K562 (cell line): Measurements from ENCODE around the gene NIPBL. TPM values are rescaled to one million over a fixed set of nuclear protein-coding genes. Genes with fewer than 3 reads are reported as not detected.
A peak's percentile ranks its signal among the peaks of the same experiment; 100 is the strongest.

Experiments
- ARHGAP35 ChIP-seq: fragments of 450-650 bp; IDR thresholded peaks from 2 replicates; pipeline ENCODE4 v1.6.1; 2018; ENCODE audit not compliant: partially characterized antibody
- CCNT2 ChIP-seq: IDR thresholded peaks from 2 replicates; pipeline ENCODE4 v1.6.1; 2011; ENCODE audit warnings: borderline replicate concordance, low read depth, mild to moderate bottlenecking, moderate library complexity, mixed read lengths, low read length; ENCODE audit not compliant: insufficient read length; ENCODE audit errors: extremely low read depth
- CHCHD3 ChIP-seq: fragments of 250-450 bp; sonication (Bioruptor Pico); IDR thresholded peaks from 2 replicates; pipeline ENCODE4 v2.1.2; 2022; ENCODE audit warnings: mild to moderate bottlenecking
- CREBBP ChIP-seq: IDR thresholded peaks from one replicate; pipeline ENCODE4 v1.6.1; 2012; ENCODE audit warnings: low read depth, mild to moderate bottlenecking, control low read depth, inconsistent platforms, low read length
- CREM ChIP-seq: IDR thresholded peaks from 2 replicates; pipeline ENCODE4 v1.6.1; 2014; ENCODE audit warnings: antibody characterized with exemption, low read depth
- DNMT1 ChIP-seq: fragments of 450-650 bp; IDR thresholded peaks from 2 replicates; pipeline ENCODE4 v1.6.1; 2016; ENCODE audit warnings: antibody characterized with exemption, mild to moderate bottlenecking
- ELF4 ChIP-seq: fragments of 450-650 bp; formaldehyde crosslinking; IDR thresholded peaks from 2 replicates; pipeline ENCODE4 v1.4.0; 2022; ENCODE audit warnings: missing genetic modification characterization
- FOXJ2 ChIP-seq: fragments of 200-800 bp; sonication (Bioruptor generic); IDR thresholded peaks from 2 replicates; pipeline ENCODE4 v1.6.1; 2016; ENCODE audit warnings: missing genetic modification characterization, missing compliant biosample characterization
- FOXJ3 ChIP-seq: sonication (generic); formaldehyde crosslinking; IDR thresholded peaks from 2 replicates; pipeline ENCODE4 v1.4.0; 2020; ENCODE audit warnings: mild to moderate bottlenecking, missing genetic modification reagents
- GTF2F1 ChIP-seq: IDR thresholded peaks from 2 replicates; pipeline ENCODE4 v1.6.1; 2011; ENCODE audit warnings: low read depth, low read length, improper control_type of control experiment
- PCBP1 ChIP-seq: fragments of 200-400 bp; formaldehyde crosslinking; IDR thresholded peaks from 2 replicates; pipeline ENCODE4 v1.6.1; 2018; ENCODE audit warnings: mild to moderate bottlenecking, low read depth, low read length; ENCODE audit not compliant: poor library complexity, severe bottlenecking
- RB1 ChIP-seq: fragments of 450-650 bp; IDR thresholded peaks from 2 replicates; pipeline ENCODE4 v1.6.1; 2017; ENCODE audit warnings: low read depth, mild to moderate bottlenecking
- RBBP5 ChIP-seq: fragments of 200-600 bp; sonication (generic); IDR thresholded peaks from 2 replicates; pipeline ENCODE4 v1.6.1; 2012; ENCODE audit warnings: borderline replicate concordance, mild to moderate bottlenecking, low read length, control low read depth, inconsistent platforms; ENCODE audit not compliant: insufficient read depth, poor library complexity, severe bottlenecking
- RBM25 ChIP-seq: fragments of 200-400 bp; formaldehyde crosslinking; IDR thresholded peaks from 2 replicates; pipeline ENCODE4 v1.6.1; 2018; ENCODE audit warnings: low read length, low read depth, moderate library complexity; ENCODE audit not compliant: severe bottlenecking
- SMAD4 ChIP-seq: fragments of 250-450 bp; sonication (Bioruptor Pico); conservative IDR thresholded peaks from 2 replicates; pipeline ENCODE4 v1.8.0; 2021; ENCODE audit warnings: inconsistent platforms, mild to moderate bottlenecking, moderate library complexity
- TFAM ChIP-seq: fragments of 250-450 bp; sonication (Bioruptor Pico); conservative IDR thresholded peaks from 2 replicates; pipeline ENCODE4 v1.5.0; 2021; ENCODE audit warnings: mild to moderate bottlenecking, moderate library complexity
- XRCC4 ChIP-seq: IDR thresholded peaks from one replicate; pipeline ENCODE4 v1.6.1; 2011; ENCODE audit not compliant: insufficient read depth, insufficient read length; ENCODE audit errors: extremely low read depth
- ZBTB1 ChIP-seq: sonication (generic); formaldehyde crosslinking; IDR thresholded peaks from 2 replicates; pipeline ENCODE4 v1.8.1; 2023; ENCODE audit warnings: missing genetic modification reagents, low read depth, mild to moderate bottlenecking, borderline replicate concordance
- ZNF197 ChIP-seq: fragments of 200-800 bp; sonication (Bioruptor generic); IDR thresholded peaks from 2 replicates; pipeline ENCODE4 v1.6.1; 2016; ENCODE audit warnings: low read depth, missing genetic modification characterization, missing compliant biosample characterization
- ZNF282 ChIP-seq: sonication (generic); formaldehyde crosslinking; IDR thresholded peaks from 2 replicates; pipeline ENCODE4 v1.8.1; 2023; ENCODE audit warnings: missing genetic modification reagents
- ZNF57 ChIP-seq: fragments of 450-650 bp; formaldehyde crosslinking; IDR thresholded peaks from 2 replicates; pipeline ENCODE4 v1.4.0; 2020; ENCODE audit warnings: mild to moderate bottlenecking, moderate library complexity
- ZSCAN29 ChIP-seq: fragments of 450-650 bp; IDR thresholded peaks from 2 replicates; pipeline ENCODE4 v1.6.1; 2017
- polyA plus RNA-seq, 8 experiments: library from polyadenylated mRNA; depleted of rRNA in 4 of 8; stranded (reverse) in 5 of 8; unstranded in 3 of 8; fragments of >200 nt; fragmentation: Nextera tagmentation in 2 of 8; fragmentation: Illumina TruSeq in 1 of 8; extraction: Ambion mirVana in 2 of 8; extraction: Trizol in 1 of 8; gene quantifications; 2 replicates each; pipeline versions ENCODE4 v1.2.1 to v1.2.3, GENCODE V29; 2011 to 2014; ENCODE audit warnings: inconsistent platforms in 1 of 8, missing spikeins in 1 of 8
- total RNA-seq, 7 experiments: library from RNA; depleted of rRNA in 6 of 7; stranded (reverse); fragments of >200 nt in 6 of 7; fragmentation: Illumina TruSeq in 2 of 7; extraction: Trizol in 2 of 7; gene quantifications; 2 replicates each; pipeline versions ENCODE4 v1.2.1 to v1.2.3, GENCODE V29; 2011 to 2021; ENCODE audit warnings: low replicate concordance in 1 of 7
- TF ChIP-seq, protein P1 (sequence below): fragments of 250-450 bp; sonication (Bioruptor Pico); IDR thresholded peaks from 2 replicates; pipeline ENCODE4 v1.8.0; 2021; ENCODE audit warnings: moderate library complexity, mild to moderate bottlenecking, inconsistent platforms
- TF ChIP-seq, protein P2 (sequence below): sonication (generic); formaldehyde crosslinking; IDR thresholded peaks from 2 replicates; pipeline ENCODE4 v1.5.0; 2020; ENCODE audit warnings: missing genetic modification reagents
- TF ChIP-seq, protein P3 (sequence below): fragments of 250-450 bp; sonication (Bioruptor Pico); IDR thresholded peaks from 2 replicates; pipeline ENCODE4 v1.8.0; 2022; ENCODE audit warnings: moderate library complexity, mild to moderate bottlenecking, inconsistent platforms

Gene NIPBL
- total and polyA plus RNA-seq, 9 of the 15 experiments (the other 6 are each of a cell fraction or from before 2014, with no cell fraction given): 12.9 to 56.7 (median 38.9) TPM

DNA sequence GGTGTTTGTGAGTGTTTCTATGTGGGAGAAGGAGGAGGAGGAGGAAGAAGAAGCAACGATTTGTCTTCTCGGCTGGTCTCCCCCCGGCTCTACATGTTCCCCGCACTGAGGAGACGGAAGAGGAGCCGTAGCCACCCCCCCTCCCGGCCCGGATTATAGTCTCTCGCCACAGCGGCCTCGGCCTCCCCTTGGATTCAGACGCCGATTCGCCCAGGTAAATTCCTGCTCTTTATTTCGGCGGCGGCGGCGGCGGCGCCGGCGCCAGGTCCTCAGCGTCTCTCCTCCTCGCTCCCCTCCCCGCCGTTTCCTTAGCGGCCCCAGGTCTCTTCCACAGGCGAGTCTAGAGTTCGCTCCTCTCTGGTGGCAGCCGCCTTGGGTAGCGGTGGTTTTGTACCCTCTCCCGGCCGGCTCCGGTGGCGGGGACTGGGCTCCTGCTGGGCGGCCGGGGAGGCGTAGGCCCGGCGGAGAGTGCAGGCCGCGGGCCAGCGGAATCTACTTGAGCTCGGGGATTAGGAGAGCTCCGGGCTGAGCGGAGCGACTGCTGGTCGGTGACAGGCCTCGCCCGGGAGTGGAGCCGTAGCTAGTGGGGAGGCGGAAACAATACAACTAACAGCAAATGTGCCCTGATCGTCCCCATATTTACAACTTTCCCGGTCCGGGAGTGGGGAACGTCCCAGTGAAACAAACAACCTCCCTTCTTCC lies 547 bp downstream of the NIPBL start (continued):
- no peak for TF ChIP-seq CREBBP
- TF ChIP-seq ELF4: no peak
- no peak for TF ChIP-seq TFAM (CRISPR knock-in tag)
- TF ChIP-seq DNMT1: no peak
- TF ChIP-seq CCNT2: peak; percentile 70
- TF ChIP-seq, protein P1, sequence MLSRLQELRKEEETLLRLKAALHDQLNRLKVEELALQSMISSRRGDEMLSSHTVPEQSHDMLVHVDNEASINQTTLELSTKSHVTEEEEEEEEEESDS (CRISPR knock-in tag): no peak
- TF ChIP-seq FOXJ2 (tag): no peak
- no peak for TF ChIP-seq ZNF282 (CRISPR knock-in tag)
- no peak for TF ChIP-seq ZNF57 (CRISPR knock-in tag)
- no peak; the same call in 1 of the 2 replicates for TF ChIP-seq RB1
- TF ChIP-seq, protein P2, sequence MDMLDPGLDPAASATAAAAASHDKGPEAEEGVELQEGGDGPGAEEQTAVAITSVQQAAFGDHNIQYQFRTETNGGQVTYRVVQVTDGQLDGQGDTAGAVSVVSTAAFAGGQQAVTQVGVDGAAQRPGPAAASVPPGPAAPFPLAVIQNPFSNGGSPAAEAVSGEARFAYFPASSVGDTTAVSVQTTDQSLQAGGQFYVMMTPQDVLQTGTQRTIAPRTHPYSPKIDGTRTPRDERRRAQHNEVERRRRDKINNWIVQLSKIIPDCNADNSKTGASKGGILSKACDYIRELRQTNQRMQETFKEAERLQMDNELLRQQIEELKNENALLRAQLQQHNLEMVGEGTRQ (CRISPR knock-in tag): no peak
- TF ChIP-seq GTF2F1: no peak
- peak; percentile 72; the same call in 1 of the 2 replicates for TF ChIP-seq SMAD4
- TF ChIP-seq RBM25: no peak
- TF ChIP-seq CREM: no peak
- TF ChIP-seq PCBP1: peak; percentile 48
- TF ChIP-seq FOXJ3 (CRISPR knock-in tag): no peak
- TF ChIP-seq, protein P3, sequence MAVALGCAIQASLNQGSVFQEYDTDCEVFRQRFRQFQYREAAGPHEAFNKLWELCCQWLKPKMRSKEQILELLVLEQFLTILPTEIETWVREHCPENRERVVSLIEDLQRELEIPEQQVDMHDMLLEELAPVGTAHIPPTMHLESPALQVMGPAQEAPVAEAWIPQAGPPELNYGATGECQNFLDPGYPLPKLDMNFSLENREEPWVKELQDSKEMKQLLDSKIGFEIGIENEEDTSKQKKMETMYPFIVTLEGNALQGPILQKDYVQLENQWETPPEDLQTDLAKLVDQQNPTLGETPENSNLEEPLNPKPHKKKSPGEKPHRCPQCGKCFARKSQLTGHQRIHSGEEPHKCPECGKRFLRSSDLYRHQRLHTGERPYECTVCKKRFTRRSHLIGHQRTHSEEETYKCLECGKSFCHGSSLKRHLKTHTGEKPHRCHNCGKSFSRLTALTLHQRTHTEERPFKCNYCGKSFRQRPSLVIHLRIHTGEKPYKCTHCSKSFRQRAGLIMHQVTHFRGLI: no peak
- 0 out of 2 replicates have a peak, but pooled peaks have one; percentile 31 for TF ChIP-seq ZBTB1 (CRISPR knock-in tag)
- no peak for TF ChIP-seq ARHGAP35
- TF ChIP-seq XRCC4: no peak
- TF ChIP-seq RBBP5: peak; percentile 92
- no peak for TF ChIP-seq ZNF197 (CRISPR knock-in tag)
- TF ChIP-seq ZSCAN29: 0 out of 2 replicates have a peak, but pooled peaks have one; percentile 0
- TF ChIP-seq CHCHD3 (CRISPR knock-in tag): no peak
